BJ (cell line): ENCODE data around the gene PDE4D. TPM values are rescaled to one million over a fixed set of nuclear protein-coding genes. Genes with fewer than 3 reads are reported as not detected.

Source experiments
- CTCF ChIA-PET: fragments of 350-600 bp; formaldehyde crosslinking; extraction: SDS; loops from one replicate; lab custom pipeline; 2021; ENCODE audit warnings: antibody characterized with exemption, inconsistent platforms; lab: Yijun Ruan, JAX
- POLR2A ChIA-PET: fragments of 300-600 bp; sonication (Branson Sonifier 250); formaldehyde crosslinking; extraction: SDS; loops from one replicate; lab custom pipeline; 2021; ENCODE audit warnings: antibody characterized with exemption; lab: Charles Lee
- DNase-seq: peaks from one replicate; pipeline ENCODE4 v3.0.0-alpha.2; 2011; ENCODE audit warnings: low read depth
- H3K27me3 ChIP-seq: 2 replicates; pipeline ENCODE4 v1.6.0; 2011; ENCODE audit warnings: low read length; ENCODE audit not compliant: control insufficient read depth, insufficient read depth
- H3K36me3 ChIP-seq: 2 replicates; pipeline ENCODE4 v1.5.1; 2011; ENCODE audit warnings: low read length; ENCODE audit not compliant: control insufficient read depth, insufficient read depth
- H3K4me3 ChIP-seq: 2 replicates; pipeline ENCODE4 v1.5.1; 2011; ENCODE audit warnings: low read depth, mild to moderate bottlenecking, control low read depth, low read length
- CTCF ChIP-seq: IDR thresholded peaks from 2 replicates; pipeline ENCODE4 v1.5.1; 2011; ENCODE audit warnings: low read depth, mild to moderate bottlenecking, control low read depth, inconsistent platforms, low read length, moderate library complexity; ENCODE audit not compliant: insufficient read depth
- polyA plus RNA-seq: library from polyadenylated mRNA; depleted of rRNA; stranded (reverse); fragments of >200 nt; gene quantifications from 2 replicates; pipeline ENCODE4 v1.2.3, GENCODE V29; 2011

Gene PDE4D
- polyA plus RNA-seq, 1 experiment, result 2.8 TPM

DNA sequence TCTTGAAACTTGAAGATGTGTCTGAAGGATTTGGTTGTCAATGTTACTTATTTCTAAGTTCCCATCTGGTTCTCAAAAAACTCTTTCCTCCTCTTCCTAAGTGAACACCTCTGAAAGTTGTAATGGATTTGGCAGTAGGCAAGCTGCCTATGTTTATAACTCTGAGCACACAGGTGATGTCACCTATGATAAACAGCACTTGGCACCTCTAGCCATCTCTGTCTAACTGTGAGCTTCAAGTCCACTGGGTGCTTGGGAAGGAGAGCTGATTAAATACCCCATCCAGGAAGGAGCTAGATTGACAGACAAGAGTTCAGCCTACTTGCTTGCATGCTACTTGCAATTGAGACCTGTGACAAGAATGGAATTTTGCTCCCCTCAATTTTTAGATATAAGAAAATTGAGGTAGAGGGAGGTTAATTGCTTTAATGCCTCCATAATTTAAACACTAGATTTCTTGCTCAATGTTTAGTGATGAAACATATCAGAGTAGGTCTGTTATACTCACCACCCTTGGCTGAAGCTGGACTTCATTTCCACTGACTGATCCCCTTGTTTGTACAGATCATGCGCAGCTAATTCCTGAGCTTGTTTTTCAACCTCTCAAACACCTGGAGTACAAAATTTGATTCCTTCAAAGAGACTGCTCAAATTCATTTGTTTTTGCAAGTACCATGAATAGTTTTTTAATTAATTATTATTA lies 49.9 kb downstream of the PDE4D start:
- H3K4me3 ChIP-seq, result no peak overlapping the region
- POLR2A ChIA-PET, result no interaction called here
- H3K27me3 ChIP-seq, result no peaks in the 10 kb centered on the region
- no peaks in the 10 kb centered on the region for H3K36me3 ChIP-seq
- CTCF ChIA-PET, result no interaction called here
- DNase-seq, result no peak
- TF ChIP-seq CTCF, result no peak

DNA sequence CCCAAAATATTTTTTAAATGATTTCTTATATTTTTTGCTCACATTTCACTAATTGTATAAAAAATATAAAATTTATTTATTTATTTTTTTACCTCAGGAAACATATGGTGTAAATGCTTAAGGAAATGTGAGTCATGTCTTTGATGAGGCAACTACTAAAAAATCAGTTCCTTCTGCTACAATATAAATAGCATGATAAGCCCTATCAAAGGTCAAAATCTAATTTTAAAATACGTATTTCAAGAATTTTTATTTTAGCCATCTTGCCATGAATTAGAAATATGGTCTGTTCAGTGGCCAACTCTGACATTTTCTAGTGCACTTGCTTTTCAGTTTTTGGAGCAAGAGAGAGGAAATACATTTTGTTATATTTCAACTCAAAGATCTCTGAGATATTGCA lies 50.5 kb downstream of the PDE4D start:
- POLR2A ChIA-PET, result no interaction called here
- CTCF ChIA-PET, result no interaction called here
- Histone ChIP-seq H3K27me3 (no peaks in the 10 kb centered on the region), H3K36me3 (no peaks in the 10 kb centered on the region), H3K4me3 (no peak overlapping the region)
- no peak for DNase-seq
- no peak for TF ChIP-seq CTCF

DNA sequence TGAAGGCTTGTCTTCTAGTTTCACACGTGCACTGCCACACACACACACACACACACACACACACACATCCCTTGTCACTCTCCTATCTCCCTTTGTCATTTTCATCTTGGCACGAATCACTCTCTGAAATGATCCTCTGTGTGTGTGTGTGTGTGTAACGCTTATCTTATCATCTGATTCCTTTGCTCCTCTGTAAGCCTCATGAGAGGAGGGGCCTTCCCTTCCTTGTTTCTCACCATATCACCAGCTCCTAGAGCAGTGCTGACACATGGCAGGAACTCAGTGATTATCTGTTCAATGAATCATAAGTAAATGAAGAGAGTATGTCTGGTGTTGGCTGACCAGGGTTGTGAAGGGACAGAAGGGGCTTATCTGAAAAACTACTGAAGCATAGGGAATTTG lies 53.3 kb downstream of the PDE4D start:
- Histone ChIP-seq H3K4me3 (no peak overlapping the region), H3K27me3 (no peaks in the 10 kb centered on the region), H3K36me3 (no peaks in the 10 kb centered on the region)
- no peak for TF ChIP-seq CTCF
- ChIA-PET POLR2A (no interaction called here), CTCF (no interaction called here)
- no peak for DNase-seq

DNA sequence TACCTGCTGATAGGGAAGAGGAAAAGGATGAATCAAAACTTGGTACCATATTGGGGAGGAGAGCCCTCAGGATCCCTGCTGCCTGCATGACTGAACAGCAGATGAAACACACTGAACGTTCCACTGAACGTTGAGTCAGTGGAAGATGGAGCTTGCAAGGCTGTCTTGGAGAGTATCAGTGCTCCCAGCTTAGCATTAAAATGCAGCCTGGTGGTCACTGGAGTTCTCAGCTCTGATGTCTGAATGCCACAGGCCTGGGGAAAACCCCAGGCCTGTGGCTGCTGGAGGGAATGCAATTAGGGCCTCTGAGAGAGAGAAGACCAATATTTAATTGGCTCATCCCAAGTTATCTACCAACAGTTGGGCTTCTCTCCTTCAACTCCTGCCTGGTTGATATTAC lies 54.5 kb downstream of the PDE4D start:
- H3K4me3 ChIP-seq, result no peak overlapping the region
- no peak for TF ChIP-seq CTCF
- H3K36me3 ChIP-seq, result no peaks in the 10 kb centered on the region
- no peak for DNase-seq
- no peaks in the 10 kb centered on the region for H3K27me3 ChIP-seq
- CTCF ChIA-PET, result interaction anchor here (1.1 to 1.5 kb wide), 2 partner anchors 9 to 13 kb away, joined by 3 read pairs; no protein-coding TSS in a partner anchor
- POLR2A ChIA-PET, result no interaction called here

DNA sequence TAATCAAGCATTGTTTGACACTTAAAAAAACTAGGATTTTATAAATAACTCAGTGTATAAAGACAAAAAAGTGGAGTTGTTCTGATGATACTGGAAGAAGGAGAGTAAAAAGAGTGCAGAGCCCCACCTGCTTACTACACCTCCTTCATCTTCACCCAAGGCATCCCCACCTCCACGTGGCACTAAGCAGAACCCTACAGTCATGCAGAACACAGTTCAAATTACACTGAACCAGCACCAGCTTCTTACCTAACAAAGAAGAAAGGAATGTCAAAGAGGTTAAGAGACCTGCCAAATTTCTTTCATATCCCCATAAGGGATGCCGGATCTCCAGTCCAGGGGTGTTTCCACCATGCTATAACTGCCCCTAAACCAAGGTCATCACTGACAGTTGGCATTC lies 55.5 kb downstream of the PDE4D start:
- Histone ChIP-seq H3K36me3 (no peaks in the 10 kb centered on the region), H3K27me3 (peaks cover 2% of the 10 kb centered on the region), H3K4me3 (no peak overlapping the region)
- ChIA-PET POLR2A (no interaction called here), CTCF (interaction anchor here (1.5 kb wide), 1 partner anchor 8 kb away, joined by 3 read pairs; no protein-coding TSS in a partner anchor)
- TF ChIP-seq CTCF, result no peak
- DNase-seq, result no peak
